Left forelimb (tissue), 1 donor: Measurements from ENCODE around the gene CTSL.
"Not testable (repeated sequence)": the region's sequence is repeated elsewhere in the genome, so short reads cannot be mapped to it uniquely, and the experiment has no call there.

Source experiments
- DNase-seq: peaks from one replicate; pipeline ENCODE4 v3.0.0-alpha.2; 2018; ENCODE audit warnings: low spot score

CTSL gene

GRCh38 chr9:87722393-87723088, 3.4 kb upstream of the CTSL start:
- DNase-seq = no peak

GRCh38 chr9:87725356-87725899, 491 bp upstream of the CTSL start:
- DNase-seq = no peak

- no peak for DNase-seq
Measured at GRCh38 chr9:87729246-87729645, 3.3 kb downstream of the CTSL start.

- DNase-seq = no peak
Measured at GRCh38 chr9:87731321-87731720, 5.4 kb downstream of the CTSL start.

- no peak for DNase-seq
Measured at GRCh38 chr9:87732344-87732743, 6.4 kb downstream of the CTSL start.

- DNase-seq = no peak
Measured at GRCh38 chr9:87732756-87733155, 6.8 kb downstream of the CTSL start.

GRCh38 chr9:87733273-87734052, 7.5 kb downstream of the CTSL start:
- no peak for DNase-seq

- no peak for DNase-seq
Measured at GRCh38 chr9:87734106-87734505, 8.2 kb downstream of the CTSL start.

- no peak for DNase-seq
Measured at GRCh38 chr9:87739546-87739945, 13.6 kb downstream of the CTSL start.

- no peak for DNase-seq
Measured at GRCh38 chr9:87740209-87740608, 14.3 kb downstream of the CTSL start.

- no peak for DNase-seq
Measured at GRCh38 chr9:87741326-87741725, 15.4 kb downstream of the CTSL start.

- DNase-seq = no peak
Measured at GRCh38 chr9:87741891-87742290, 16.0 kb downstream of the CTSL start.

GRCh38 chr9:87742813-87743428, 17.0 kb downstream of the CTSL start:
- DNase-seq = no peak

- DNase-seq = not testable (repeated sequence)
Measured at GRCh38 chr9:87744247-87744646, 18.3 kb downstream of the CTSL start.

GRCh38 chr9:87746186-87746585, 20.3 kb downstream of the CTSL start:
- DNase-seq = no peak

- DNase-seq = no peak
Measured at GRCh38 chr9:87748881-87749280, 23.0 kb downstream of the CTSL start.

GRCh38 chr9:87749335-87750035, 23.6 kb downstream of the CTSL start:
- no peak for DNase-seq

GRCh38 chr9:87750726-87751125, 24.8 kb downstream of the CTSL start:
- no peak for DNase-seq

GRCh38 chr9:87751423-87751822, 25.5 kb downstream of the CTSL start:
- no peak for DNase-seq

- no peak for DNase-seq
Measured at GRCh38 chr9:87751868-87752267, 25.9 kb downstream of the CTSL start.

GRCh38 chr9:87753313-87753712, 27.4 kb downstream of the CTSL start:
- no peak for DNase-seq

- not testable (repeated sequence) for DNase-seq
Measured at GRCh38 chr9:87758330-87758729, 32.4 kb downstream of the CTSL start.
